Measurements from ENCODE around the gene UBALD2. TPM values are rescaled to one million over a fixed set of nuclear protein-coding genes. Genes with fewer than 3 reads are reported as not detected.
"Not testable (repeated sequence)": the region's sequence is repeated elsewhere in the genome, so short reads cannot be mapped to it uniquely, and the experiment has no call there.

UBALD2 gene
- polyA plus RNA-seq, 3 donors: 1.4 to 88.6 (median 2.2) TPM

DNA sequence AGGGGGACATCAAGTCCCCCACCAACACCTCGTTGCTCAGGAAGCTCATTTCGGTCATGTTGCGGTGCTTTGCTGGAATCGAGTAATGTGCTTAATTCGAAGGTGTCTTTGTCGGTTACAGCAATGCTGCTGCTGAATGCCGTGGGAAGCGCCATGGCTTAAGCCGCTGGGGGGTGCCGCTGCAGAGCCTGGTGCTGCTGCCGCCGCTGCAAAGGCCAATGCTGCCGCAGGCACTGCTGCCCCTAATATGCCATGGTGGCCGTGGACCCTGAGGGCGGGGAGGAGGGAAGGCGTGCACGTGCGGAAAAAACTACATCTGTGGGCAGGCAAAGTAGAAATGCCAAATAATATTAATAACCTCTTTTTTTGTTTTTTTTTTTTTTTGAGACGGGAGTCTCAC, 38.4 kb upstream of the UBALD2 start:
- H3K36me3 Mint-ChIP-seq, H3K4me1 Mint-ChIP-seq: not testable (repeated sequence)
- WGBS (ENCODE audit: insufficient coverage): 95% methylated on average over 12 of the region's 19 CpGs

GRCh38 chr17:76232342-76232741, 32.8 kb upstream of the UBALD2 start:
- H4K20me1 ChIP-seq (ENCODE audit: insufficient read depth, low read length): no peaks in the 10 kb centered on the region
- H3K27me3 Mint-ChIP-seq (ENCODE audit: low read depth in 3 of 3): peaks cover 17 to 36% (median 34%) of the 10 kb centered on the region in 3 donors
- H3K4me3 Mint-ChIP-seq: no peak overlapping the region
- intact Hi-C loops (cut with micrococcal nuclease): loop anchor here in 1 of 2 donors (5.0 kb wide), 1 partner anchor 35 kb away; the partner anchor contains the start of gene UBALD2
- no peak overlapping the region for H3K27ac ChIP-seq (ENCODE audit: low read depth in 1 of 2, low read length in 2 of 2)
- no peak overlapping the region for H2AFZ ChIP-seq (ENCODE audit: insufficient read depth, low read depth, low read length, poor library complexity, severe bottlenecking)
- H3K9me3 Mint-ChIP-seq: peaks cover 0 to 2% (median 0%) of the 10 kb centered on the region in 7 donors
- H3K9ac ChIP-seq (ENCODE audit: insufficient read depth, low read length, poor library complexity, severe bottlenecking): no peak overlapping the region
- H3K4me3 ChIP-seq (replicated peaks in 1 of 3; ENCODE audit: low read depth in 2 of 3, low read length in 3 of 3): no peak overlapping the region
- H3K4me1 ChIP-seq (ENCODE audit: control insufficient read depth in 1 of 2, insufficient read depth in 2 of 2, low read length in 2 of 2): no peaks in the 10 kb centered on the region
- peaks cover 5% of the 10 kb centered on the region for H3K4me1 Mint-ChIP-seq
- no CpG with 5 or more reads among the region's 2 CpGs for WGBS (ENCODE audit: insufficient coverage)
- no peaks in the 10 kb centered on the region for H3K79me2 ChIP-seq (ENCODE audit: insufficient read depth, low read length)
- DNase-seq: no peak
- H3K36me3 Mint-ChIP-seq: no peaks in the 10 kb centered on the region
- H3K36me3 ChIP-seq (replicated peaks in 1 of 2; ENCODE audit: control insufficient read depth in 1 of 2, insufficient read depth in 2 of 2, low read length in 2 of 2): no peaks in the 10 kb centered on the region
- H3K9me3 ChIP-seq (replicated peaks in 1 of 2; ENCODE audit: control insufficient read depth in 1 of 2, insufficient read depth in 1 of 2, low read length in 2 of 2): no peaks in the 10 kb centered on the region
- no peak for TF ChIP-seq CTCF (IDR thresholded peaks at IDR 0.05)
- H3K27ac Mint-ChIP-seq: no peak overlapping the region
- H3K27me3 ChIP-seq (ENCODE audit: control insufficient read depth in 2 of 2, insufficient read depth in 2 of 2, low read length in 2 of 2): peaks cover 18 to 31% of the 10 kb centered on the region in 2 donors
- H3K4me2 ChIP-seq (replicated peaks; ENCODE audit: extremely low read depth, low read length, poor library complexity, severe bottlenecking): no peak overlapping the region

More for the DNA sequence above, 38.4 kb upstream of the UBALD2 start:
- peaks cover 11 to 13% of the 10 kb centered on the region in 2 donors for H3K27me3 ChIP-seq (ENCODE audit: control insufficient read depth in 2 of 2, insufficient read depth in 2 of 2, low read length in 2 of 2)
- Mint-ChIP-seq H3K4me3 (peak overlapping the region in 1 of 2 donors; percentile 35), H3K27me3 (ENCODE audit: low read depth in 3 of 3) (peaks cover 20 to 22% (median 21%) of the 10 kb centered on the region in 3 donors)
- DNase-seq; H3K9ac ChIP-seq (ENCODE audit: insufficient read depth, low read length, poor library complexity, severe bottlenecking); H2AFZ ChIP-seq (ENCODE audit: insufficient read depth, low read depth, low read length, poor library complexity, severe bottlenecking); H3K9me3 Mint-ChIP-seq; H3K27ac ChIP-seq (ENCODE audit: low read depth in 1 of 2, low read length in 2 of 2); H3K79me2 ChIP-seq (ENCODE audit: insufficient read depth, low read length); H3K36me3 ChIP-seq (replicated peaks in 1 of 2; ENCODE audit: control insufficient read depth in 1 of 2, insufficient read depth in 2 of 2, low read length in 2 of 2); H3K4me2 ChIP-seq (replicated peaks; ENCODE audit: extremely low read depth, low read length, poor library complexity, severe bottlenecking); H3K4me1 ChIP-seq (ENCODE audit: control insufficient read depth in 1 of 2, insufficient read depth in 2 of 2, low read length in 2 of 2); H3K9me3 ChIP-seq (replicated peaks in 1 of 2; ENCODE audit: control insufficient read depth in 1 of 2, insufficient read depth in 1 of 2, low read length in 2 of 2); H4K20me1 ChIP-seq (ENCODE audit: insufficient read depth, low read length); H3K27ac Mint-ChIP-seq; H3K4me3 ChIP-seq (replicated peaks in 1 of 3; ENCODE audit: low read depth in 2 of 3, low read length in 3 of 3): not testable (repeated sequence)
- intact Hi-C loops (cut with micrococcal nuclease): loop anchor here in 1 of 2 donors (10.0 kb wide), 1 partner anchor 48 kb away; no protein-coding TSS in a partner anchor

Measured in CD14-positive monocyte (primary cell).